Panc1 (cell line): Measurements from ENCODE around the gene FSTL5.

Source experiments
- POLR2AphosphoS5 ChIP-seq: IDR thresholded peaks from 2 replicates; pipeline ENCODE4 v1.6.1; 2012; ENCODE audit warnings: mild to moderate bottlenecking, low read depth, low read length, moderate library complexity
- SIN3A ChIP-seq: IDR thresholded peaks from 2 replicates; pipeline ENCODE4 v1.6.1; 2012; ENCODE audit warnings: low read depth, mild to moderate bottlenecking, low read length, moderate library complexity, borderline replicate concordance; ENCODE audit not compliant: insufficient read depth
- TCF7L2 ChIP-seq: IDR thresholded peaks from 2 replicates; pipeline ENCODE4 v1.6.1; 2011; ENCODE audit warnings: mild to moderate bottlenecking, low read depth, low read length, inconsistent platforms
- TF ChIP-seq, protein P1 (sequence below): fragments of 450-650 bp; IDR thresholded peaks from 2 replicates; pipeline ENCODE4 v1.5.1; 2017; ENCODE audit warnings: mild to moderate bottlenecking
- TF ChIP-seq, protein P2 (sequence below), 2 experiments: IDR thresholded peaks; 2 replicates each; pipeline ENCODE4 v1.6.1; 2011 to 2012; ENCODE audit warnings: low read depth in 2 of 2, control low read depth in 1 of 2, low read length in 1 of 2, mild to moderate bottlenecking in 1 of 2, moderate library complexity in 1 of 2; ENCODE audit not compliant: insufficient read depth in 1 of 2

DNA sequence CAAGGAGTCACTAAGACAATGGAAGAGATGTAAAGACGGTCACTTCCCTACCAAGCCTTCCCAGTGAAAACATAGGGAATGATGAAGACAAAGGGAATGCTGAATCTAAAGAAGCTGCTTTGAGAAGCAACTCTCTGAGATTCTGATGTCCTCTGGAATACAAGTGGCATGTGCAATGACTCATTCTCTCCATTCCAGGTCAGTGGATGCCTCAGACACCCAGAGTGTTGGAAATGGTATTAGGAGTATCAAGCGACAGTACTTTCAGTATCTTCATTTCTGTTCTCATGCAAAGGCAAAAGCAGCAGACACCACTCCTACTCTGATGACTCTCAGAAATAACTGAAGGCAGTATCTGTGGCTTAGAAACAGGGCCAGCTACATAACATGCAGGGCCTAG is 102.6 kb downstream of the FSTL5 start:
- TF ChIP-seq, protein P1, sequence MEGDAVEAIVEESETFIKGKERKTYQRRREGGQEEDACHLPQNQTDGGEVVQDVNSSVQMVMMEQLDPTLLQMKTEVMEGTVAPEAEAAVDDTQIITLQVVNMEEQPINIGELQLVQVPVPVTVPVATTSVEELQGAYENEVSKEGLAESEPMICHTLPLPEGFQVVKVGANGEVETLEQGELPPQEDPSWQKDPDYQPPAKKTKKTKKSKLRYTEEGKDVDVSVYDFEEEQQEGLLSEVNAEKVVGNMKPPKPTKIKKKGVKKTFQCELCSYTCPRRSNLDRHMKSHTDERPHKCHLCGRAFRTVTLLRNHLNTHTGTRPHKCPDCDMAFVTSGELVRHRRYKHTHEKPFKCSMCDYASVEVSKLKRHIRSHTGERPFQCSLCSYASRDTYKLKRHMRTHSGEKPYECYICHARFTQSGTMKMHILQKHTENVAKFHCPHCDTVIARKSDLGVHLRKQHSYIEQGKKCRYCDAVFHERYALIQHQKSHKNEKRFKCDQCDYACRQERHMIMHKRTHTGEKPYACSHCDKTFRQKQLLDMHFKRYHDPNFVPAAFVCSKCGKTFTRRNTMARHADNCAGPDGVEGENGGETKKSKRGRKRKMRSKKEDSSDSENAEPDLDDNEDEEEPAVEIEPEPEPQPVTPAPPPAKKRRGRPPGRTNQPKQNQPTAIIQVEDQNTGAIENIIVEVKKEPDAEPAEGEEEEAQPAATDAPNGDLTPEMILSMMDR = no peak
- TF ChIP-seq, protein P2, sequence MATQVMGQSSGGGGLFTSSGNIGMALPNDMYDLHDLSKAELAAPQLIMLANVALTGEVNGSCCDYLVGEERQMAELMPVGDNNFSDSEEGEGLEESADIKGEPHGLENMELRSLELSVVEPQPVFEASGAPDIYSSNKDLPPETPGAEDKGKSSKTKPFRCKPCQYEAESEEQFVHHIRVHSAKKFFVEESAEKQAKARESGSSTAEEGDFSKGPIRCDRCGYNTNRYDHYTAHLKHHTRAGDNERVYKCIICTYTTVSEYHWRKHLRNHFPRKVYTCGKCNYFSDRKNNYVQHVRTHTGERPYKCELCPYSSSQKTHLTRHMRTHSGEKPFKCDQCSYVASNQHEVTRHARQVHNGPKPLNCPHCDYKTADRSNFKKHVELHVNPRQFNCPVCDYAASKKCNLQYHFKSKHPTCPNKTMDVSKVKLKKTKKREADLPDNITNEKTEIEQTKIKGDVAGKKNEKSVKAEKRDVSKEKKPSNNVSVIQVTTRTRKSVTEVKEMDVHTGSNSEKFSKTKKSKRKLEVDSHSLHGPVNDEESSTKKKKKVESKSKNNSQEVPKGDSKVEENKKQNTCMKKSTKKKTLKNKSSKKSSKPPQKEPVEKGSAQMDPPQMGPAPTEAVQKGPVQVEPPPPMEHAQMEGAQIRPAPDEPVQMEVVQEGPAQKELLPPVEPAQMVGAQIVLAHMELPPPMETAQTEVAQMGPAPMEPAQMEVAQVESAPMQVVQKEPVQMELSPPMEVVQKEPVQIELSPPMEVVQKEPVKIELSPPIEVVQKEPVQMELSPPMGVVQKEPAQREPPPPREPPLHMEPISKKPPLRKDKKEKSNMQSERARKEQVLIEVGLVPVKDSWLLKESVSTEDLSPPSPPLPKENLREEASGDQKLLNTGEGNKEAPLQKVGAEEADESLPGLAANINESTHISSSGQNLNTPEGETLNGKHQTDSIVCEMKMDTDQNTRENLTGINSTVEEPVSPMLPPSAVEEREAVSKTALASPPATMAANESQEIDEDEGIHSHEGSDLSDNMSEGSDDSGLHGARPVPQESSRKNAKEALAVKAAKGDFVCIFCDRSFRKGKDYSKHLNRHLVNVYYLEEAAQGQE (IDR thresholded peaks at IDR 0.05; ENCODE audit: insufficient read depth in 1 of 2, low read depth in 2 of 2, low read length in 1 of 2) = no peak
- TF ChIP-seq SIN3A (no peak), POLR2AphosphoS5 (no peak), TCF7L2 (no peak)
